ENCODE data around the gene ICE1. TPM values are rescaled to one million over a fixed set of nuclear protein-coding genes. Genes with fewer than 3 reads are reported as not detected.

ICE1 gene
- total and polyA plus RNA-seq, 2 of the 4 experiments (the other 2 are of a cell fraction), result 9.0 to 18.5 TPM

- Histone ChIP-seq H2BK20ac (ENCODE audit: low read depth, low read length) (no peak overlapping the region), H3K9me3 (ENCODE audit: control insufficient read depth, insufficient read depth, low read length) (no peaks in the 10 kb centered on the region), H3K18ac (ENCODE audit: low read depth, low read length) (no peak overlapping the region), H3K4me3 (ENCODE audit: insufficient read depth, low read depth, low read length) (no peak overlapping the region), H4K91ac (ENCODE audit: insufficient read depth, low read depth, low read length) (no peak overlapping the region), H2AK5ac (ENCODE audit: low read depth, low read length) (no peak overlapping the region), H4K20me1 (ENCODE audit: insufficient read depth, low read length) (no peaks in the 10 kb centered on the region), H3K27me3 (ENCODE audit: control insufficient read depth, insufficient read depth, low read length) (no peaks in the 10 kb centered on the region; the same call in 1 of the 2 replicates), H4K5ac (ENCODE audit: low read depth, low read length) (no peak overlapping the region), H2AFZ (replicated peaks; ENCODE audit: low read length, poor library complexity) (no peak overlapping the region), H3K27ac (ENCODE audit: insufficient read depth, low read length) (no peak overlapping the region), H2AK9ac (replicated peaks; ENCODE audit: low read depth, low read length, poor library complexity) (no peak overlapping the region), H3K4me2 (ENCODE audit: low read depth, low read length) (no peak overlapping the region), H3K9ac (ENCODE audit: low read depth, low read length) (no peak overlapping the region), H3K79me1 (ENCODE audit: low read depth in 1 of 2, low read length in 2 of 2) (no peaks in the 10 kb centered on the region), H3K4me1 (ENCODE audit: control insufficient read depth, insufficient read depth, low read length) (no peaks in the 10 kb centered on the region), H2BK120ac (ENCODE audit: low read depth, low read length) (no peak overlapping the region), H4K8ac (ENCODE audit: low read depth in 2 of 2, low read length in 2 of 2) (no peak overlapping the region), H2BK15ac (ENCODE audit: low read depth, low read length) (no peak overlapping the region), H3K56ac (ENCODE audit: extremely low read depth, insufficient read depth, low read length) (no peak overlapping the region), H3K36me3 (ENCODE audit: control insufficient read depth, insufficient read depth, low read length) (no peaks in the 10 kb centered on the region), H3K9me1 (ENCODE audit: insufficient read depth, low read length) (no peaks in the 10 kb centered on the region), H3K14ac (replicated peaks; ENCODE audit: low read depth, low read length) (no peak overlapping the region), H3K23ac (ENCODE audit: low read depth, low read length) (no peak overlapping the region), H2BK5ac (ENCODE audit: low read depth, low read length, poor library complexity, severe bottlenecking) (no peak overlapping the region), H3K4ac (ENCODE audit: low read depth, low read length) (no peak overlapping the region)
- TF ChIP-seq MAFK (IDR thresholded peaks at IDR 0.05; ENCODE audit: low read depth, low read length) (no peak), MXI1 (IDR thresholded peaks at IDR 0.05; ENCODE audit: borderline replicate concordance, low read depth, low read length) (no peak), USF2 (IDR thresholded peaks at IDR 0.05; ENCODE audit: low read depth, low read length) (no peak), CEBPB (IDR thresholded peaks at IDR 0.05; ENCODE audit: low read depth, low read length) (no peak), FOS (IDR thresholded peaks at IDR 0.05; ENCODE audit: low read depth, low read length) (no peak)
- CTCF ChIA-PET, result no interaction called here
- no TSS peak for BruUV-seq (replicated peaks)
- dilution Hi-C loops (cut with HindIII; ENCODE audit: low sequenced_read_pairs, unreplicated experiment) (no loop called here), in situ Hi-C loops (cut with MboI; ENCODE audit: low sequenced_read_pairs) (no loop called here), intact Hi-C loops (cut with micrococcal nuclease) (no loop called here)
- ATAC-seq (ENCODE audit: low read depth), result no peak
- no peak for DNase-seq
- POLR2A ChIA-PET (ENCODE audit: unreplicated experiment), result no interaction called here
These were observed 81.8 kb downstream of the ICE1 start for GRCh38 chr5:5504325-5504724.
